Putamen (tissue), 1 donor: ENCODE results near the gene NSMCE4A.
"Not testable (repeated sequence)": the region's sequence is repeated elsewhere in the genome, so short reads cannot be mapped to it uniquely, and the experiment has no call there.

ENCODE experiments used
- DNase-seq: peaks from one replicate; pipeline ENCODE4 v3.0.0-alpha.2; 2016; ENCODE audit warnings: low spot score

The NSMCE4A gene

DNA sequence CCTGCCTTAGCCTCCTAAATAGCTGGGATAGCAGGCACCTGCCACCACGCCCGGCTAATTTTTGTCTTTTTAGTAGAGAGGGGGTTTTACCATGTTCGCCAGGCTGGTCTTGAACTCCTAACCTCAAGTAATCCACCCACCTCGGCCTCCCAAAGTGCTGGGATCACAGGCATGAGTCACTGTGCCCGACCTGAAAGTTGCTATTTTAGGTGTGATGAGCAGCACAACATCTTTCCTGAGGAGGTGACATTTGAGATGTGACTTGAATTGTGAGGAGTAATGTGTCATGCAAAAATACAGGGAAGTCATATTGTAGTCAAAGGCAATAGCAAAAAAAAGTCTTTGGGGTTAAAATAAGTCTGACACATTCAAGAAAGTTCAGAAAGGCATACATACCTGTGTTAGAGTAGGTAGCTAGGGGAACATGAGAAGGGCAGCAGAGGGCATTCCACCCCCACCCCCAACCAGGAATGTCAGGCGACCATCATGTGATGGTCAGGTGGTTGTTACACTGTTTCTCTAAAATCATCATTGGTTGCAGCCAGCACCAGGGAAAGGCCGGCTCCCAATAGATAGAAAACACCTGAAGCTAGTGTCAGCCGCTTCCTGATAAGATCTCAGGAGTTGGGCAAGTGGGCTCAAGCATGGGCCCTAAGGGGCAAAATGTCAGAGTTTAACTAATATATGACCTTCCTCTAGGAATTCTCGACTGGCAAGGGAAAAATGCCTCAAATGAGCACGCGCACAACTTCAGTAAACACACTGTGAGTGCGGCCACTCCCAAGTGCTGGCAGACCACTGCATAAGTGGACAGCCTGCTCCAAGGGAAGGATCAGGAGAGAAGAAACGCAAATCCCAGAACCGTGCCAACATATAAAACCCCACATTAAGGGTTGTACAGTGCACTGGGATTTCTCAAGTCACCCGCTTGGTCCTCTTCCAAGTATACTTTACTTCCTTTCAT lies 13.6 kb upstream of the NSMCE4A start, which contains the start of gene TACC2:
Gene TACC2, plus strand, starts transcription at position 803 of the 964 bp plus-strand sequence. CDS start 32,819 bp downstream, outside the sequence.
- DNase-seq = peak; percentile 74

DNA sequence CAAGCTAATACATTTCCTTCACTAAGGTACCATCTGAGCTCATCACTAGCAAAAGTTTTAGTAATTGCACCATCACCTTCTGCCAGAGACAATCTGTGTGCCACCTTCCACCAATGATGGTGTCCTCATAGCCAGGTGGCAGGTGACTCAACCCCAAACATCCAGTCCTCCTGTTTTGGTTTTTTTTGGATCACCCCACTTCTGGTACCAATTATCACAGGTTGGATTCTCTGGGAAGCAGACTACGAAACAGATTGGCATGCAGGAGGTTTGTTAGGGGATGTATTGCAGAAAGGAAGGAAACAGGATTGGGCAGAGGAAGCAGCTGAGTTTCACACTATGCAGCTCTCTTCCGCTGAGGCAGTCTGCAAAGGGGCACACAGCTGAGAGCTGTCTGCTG lies 9.4 kb upstream of the NSMCE4A start:
- no peak for DNase-seq

DNA sequence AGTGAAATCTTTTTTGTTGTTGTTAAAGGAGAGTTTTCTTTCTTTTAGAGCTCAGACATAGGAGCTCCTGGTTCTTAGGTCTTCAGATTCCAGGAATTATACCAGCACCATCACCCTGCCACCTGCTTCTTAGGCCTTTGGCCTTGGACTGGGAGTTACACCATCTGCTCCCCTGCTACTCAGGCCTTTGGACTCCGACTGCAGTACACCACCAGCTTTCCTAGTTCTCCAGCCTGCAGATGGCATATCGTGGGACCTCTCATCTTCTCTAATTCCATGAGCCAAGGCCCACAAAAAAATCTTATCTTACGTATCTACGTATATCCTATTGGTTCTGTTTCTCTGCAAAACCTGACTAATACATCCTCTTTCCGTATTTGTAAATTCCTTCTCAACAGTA lies 8.8 kb upstream of the NSMCE4A start:
- no peak for DNase-seq

DNA sequence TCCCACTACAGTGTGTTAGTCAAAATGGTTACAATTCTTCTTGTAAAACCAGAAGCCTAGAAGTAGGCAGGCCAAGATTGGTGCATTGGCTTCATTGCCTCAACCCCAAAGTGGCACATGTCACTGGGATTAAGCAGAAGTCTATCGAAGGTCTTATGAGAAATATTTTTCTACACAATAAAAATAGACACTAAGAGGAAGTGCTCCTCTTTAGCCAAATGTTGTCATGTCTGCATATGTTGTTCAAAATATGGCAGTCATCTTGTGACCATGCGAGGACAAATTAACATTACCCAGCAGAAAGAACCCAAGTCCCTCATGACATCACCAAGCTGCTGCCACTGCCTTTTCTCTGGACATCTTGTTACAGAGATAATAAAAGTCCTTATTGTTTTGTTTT lies 6.3 kb upstream of the NSMCE4A start:
- DNase-seq = no peak

DNA sequence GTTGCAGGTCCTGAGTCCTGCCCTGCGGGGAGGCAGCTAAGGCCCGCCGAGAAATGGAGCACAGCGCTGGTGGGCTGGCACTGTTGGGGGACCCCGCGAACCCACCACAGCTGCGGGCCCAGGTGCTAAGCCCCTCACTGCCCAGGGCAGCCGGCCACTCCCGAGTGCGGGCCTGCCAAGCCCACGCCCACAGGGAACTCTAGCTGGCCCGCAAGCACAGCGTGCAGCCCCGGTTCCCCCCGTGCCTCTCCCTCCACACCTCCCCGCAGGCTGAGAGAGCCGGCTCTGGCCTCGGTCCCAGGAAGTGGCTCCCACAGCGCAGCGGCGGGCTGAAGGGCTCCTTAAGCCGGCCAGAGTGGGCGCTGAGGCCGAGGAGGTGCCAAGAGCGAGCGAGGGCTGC lies 3.5 kb upstream of the NSMCE4A start:
- no peak for DNase-seq

DNA sequence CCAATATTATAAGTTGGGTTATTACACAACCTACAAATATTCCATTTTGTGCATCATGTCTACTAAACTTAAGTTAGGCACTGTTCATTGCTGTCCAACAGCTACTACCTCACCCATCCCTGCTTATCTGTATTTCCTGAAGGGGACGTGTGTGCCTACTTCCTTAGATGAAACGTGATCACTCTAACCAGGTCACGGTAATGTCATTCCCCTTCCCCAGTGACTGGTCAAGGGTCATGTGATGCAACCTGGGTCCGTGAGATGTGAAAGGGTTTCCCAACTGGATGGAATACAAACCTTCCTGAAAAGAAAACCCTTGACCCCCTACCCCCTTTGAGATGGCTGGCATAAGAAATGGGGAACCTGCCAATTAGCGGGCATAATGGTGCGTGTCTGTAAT lies 1.6 kb upstream of the NSMCE4A start:
- no peak for DNase-seq

DNA sequence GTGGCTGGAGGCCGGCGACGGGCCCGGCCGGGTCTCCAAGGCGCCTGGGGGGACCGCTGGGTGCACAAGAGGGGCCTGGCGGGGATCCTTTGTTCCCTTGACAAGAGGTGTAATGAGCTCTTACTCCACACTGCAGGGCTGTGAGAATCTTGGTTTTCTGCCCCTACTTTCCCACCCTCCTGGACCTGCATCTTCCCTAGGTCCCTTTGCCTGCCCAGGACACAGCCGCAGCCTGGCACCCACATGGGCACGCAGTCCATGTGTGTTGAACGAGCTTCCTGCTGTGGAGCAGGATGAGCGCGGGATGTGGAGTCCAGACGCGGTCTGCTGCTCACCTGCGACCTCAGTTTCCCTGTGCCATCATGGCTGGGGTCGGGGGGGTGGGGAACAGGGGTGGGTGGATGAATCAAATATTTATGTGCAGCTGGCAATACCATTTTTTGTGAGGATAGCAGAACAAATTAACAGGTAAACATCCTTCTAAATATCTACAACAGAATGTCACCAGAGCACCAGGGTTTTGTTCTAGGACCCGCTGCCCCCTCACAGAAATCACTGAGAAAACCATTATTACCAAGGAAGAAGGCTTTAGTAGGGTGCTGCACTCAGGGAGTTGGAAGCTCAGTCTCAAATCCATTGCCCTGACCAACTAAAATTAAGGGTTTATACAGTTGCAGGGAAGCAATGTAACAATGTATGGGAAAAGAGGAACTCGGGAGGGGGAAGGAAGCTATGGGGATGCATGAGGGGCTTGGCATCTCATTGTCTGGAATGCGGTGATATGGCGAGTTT lies 474 bp upstream of the NSMCE4A start:
- DNase-seq = no peak

DNA sequence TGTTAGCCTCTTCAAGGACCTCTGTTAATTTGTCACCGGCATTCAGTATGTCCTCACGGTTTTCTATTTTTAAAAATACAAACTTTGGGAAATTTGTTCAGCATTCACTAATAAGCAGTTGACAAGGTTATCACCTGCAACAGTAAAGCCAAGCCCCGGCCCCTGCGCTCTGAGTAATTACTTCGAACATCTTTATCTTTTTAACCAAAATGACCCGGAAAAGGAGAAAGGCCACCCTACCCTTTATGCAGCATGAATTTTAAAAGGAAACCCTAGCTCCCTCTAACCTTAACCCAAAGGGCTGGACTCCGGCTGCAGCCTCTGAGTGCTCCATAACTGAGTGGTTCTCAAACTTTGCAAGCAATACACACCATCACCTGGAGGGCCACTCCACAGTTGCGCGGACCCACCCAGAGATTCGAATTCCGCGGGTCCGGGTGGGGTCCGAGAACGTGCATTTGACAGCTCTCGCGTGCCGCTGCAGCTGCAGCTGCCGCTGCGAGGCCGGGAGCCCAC lies 940 bp downstream of the NSMCE4A start:
- no peak for DNase-seq

DNA sequence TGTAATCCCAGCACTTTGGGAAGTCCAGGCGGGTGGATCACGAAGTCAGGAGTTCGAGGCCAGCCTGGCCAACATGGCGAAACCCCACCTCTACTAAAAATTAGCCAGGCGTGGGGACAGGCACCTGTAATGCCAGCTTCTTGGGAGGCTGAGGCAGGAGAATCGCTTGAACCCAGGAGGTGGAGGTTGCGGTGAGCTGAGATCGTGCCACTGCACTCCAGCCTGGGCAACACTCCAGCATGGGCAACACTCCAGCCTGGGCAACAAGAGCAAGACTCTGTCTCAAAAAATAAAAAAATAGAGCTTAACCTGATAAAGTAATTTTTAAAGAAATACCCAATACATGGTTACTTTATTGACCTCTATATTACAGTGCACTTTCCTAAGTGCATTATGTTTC lies 5.9 kb downstream of the NSMCE4A start:
- DNase-seq = not testable (repeated sequence)

DNA sequence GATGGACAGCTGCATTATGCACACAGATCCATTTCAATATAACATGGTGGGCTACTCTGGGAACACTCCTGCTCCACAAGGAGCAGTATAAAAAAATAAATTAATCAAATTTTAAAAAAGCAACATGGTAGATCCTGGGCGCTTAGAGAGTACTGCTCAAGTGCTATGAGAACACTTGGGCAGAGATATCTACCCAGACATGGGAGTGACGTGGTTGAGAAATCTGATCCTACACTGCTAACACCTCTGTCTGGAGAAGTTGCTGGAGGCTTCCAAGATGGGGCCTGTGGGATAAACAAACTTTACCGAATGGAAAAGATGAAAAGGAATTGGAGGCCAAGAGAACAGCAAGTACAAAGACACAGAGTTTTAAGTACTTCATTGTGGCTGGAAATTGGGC lies 9.0 kb downstream of the NSMCE4A start:
- DNase-seq = no peak

DNA sequence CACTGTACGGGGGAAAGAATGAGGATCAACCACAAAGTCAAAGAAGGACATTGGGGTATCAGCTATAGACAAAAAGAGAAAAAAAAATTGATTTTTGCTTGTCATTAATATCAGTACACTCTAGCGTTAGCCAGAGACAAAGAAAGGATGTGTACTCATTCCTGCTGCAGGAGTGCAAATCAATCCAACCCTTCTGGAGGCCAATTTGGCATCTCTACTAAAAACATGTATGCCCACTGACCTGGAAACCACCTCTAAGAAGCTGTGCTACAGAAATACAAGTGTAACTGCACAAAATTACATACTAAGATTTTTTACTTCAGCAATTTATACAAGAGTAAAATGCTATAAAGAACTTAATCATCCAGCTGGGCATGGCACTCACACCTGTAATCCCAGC lies 13.6 kb downstream of the NSMCE4A start:
- no peak for DNase-seq

DNA sequence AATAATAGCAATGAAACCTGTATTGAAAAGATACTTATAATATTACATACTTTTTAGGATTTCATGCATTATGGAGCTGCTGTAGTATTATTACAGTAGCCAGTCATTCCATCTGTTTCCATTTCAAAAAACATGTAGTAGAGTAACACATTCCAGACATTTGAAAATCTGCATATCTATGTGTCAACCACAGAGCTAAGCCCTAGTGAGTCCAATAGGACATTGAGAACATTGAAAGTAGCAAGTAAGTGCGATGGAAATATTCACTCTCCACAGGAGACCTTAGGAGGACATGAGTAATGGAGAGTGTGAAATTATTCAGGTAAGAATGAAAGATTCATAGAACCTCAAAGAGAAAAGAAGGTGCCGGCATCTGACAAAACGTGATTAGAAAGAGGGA lies 15.3 kb downstream of the NSMCE4A start:
- no peak for DNase-seq

DNA sequence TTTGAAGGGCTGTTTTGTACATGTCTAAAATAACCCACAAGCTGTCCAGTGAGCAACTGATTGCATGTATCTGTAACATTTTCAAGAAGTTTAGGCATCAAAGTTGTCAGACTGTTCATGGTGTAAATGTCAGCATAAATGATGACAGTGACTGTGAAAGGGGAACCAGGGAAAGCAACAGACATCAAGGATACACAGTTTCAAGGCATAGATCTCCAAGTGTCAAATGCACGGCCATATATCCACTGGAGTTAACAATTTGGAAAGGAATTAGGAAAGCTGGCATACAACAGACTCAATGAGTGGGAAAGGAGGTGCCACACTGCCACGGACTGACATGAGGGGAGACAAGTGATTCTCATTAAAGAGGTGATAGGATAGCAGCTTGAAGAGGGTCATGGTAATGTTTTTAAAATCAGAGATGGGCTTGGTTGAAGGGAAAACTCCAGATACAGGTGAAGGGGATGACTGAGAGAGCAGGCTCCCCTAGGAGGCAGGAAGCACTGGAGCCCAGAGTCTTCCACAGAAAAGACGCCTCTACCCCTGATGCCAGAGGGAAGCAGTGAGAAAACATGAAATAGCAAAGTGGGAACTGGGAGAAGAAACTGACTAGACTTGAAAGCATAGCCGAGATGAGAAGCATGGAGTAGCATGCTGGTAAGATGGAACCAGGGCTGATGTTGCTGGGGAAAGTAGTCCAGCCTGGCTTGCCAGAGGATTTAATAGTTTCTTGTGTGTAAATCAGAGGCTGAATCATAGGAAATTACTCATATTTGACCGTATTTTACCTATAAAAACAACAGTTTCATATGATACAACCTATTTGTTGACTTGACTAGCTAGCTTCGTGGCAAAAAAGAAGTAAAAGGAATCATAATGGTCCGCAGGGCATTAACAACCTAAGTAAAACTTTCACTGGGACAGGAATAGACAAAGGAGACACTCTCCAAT lies 18.6 kb downstream of the NSMCE4A start:
- no peak for DNase-seq

DNA sequence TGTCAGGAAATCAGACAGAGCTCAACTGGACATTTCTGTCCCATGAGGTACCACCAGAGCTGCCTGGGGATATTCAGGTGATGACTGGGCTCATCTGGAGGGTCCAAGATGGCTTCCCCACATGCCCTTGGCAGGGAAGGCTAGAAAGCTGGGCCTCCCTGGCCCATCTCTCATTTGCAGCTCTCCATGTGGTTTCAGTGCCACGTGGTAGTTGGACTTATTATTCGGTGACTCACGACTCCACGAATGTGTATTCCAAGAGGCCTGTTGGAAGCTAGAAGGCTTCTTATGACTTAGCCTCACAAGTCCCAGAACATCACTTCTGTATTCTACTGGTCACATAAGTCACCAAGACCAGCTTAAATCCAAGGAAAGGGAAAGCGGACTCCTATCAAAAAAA lies 22.8 kb downstream of the NSMCE4A start:
- no peak for DNase-seq

DNA sequence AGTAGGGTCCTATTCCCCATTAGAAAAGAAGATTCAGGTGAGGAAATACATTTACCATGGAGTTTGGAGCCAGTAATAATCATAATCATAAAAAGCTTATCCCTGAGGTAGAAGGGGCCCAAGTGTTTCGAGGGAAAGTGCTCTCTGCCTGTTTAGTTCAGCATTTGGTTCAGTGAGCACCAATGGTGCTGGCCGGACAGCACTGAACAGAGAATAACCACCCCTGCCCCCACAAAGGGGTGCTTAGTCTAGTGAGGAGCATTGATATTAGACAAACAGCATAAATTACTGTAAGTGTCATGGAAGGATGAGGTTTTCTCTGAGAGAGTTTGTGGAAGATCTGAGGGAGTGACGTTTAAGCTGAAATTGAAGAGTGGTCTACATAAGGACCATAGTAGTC lies 25.6 kb downstream of the NSMCE4A start:
- no peak for DNase-seq

DNA sequence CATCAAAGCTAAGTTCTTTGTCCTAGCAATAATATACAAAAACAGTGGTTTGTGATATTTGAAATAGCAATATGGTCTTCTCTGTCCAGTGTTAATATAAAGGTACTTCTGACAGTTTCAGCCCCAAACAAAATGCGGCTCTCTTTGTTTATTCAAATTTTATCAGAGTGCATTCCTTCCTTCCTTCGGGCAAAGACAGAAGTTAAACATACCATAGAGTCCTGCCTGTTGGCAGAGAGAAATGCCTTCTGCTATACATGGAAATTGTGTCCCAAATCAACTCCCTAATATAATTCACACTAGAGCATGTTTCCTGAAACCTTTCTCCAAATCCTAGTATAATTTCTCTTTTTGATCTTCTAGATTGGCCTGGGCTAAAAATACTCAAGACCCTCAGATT lies 26.0 kb downstream of the NSMCE4A start:
- no peak for DNase-seq

DNA sequence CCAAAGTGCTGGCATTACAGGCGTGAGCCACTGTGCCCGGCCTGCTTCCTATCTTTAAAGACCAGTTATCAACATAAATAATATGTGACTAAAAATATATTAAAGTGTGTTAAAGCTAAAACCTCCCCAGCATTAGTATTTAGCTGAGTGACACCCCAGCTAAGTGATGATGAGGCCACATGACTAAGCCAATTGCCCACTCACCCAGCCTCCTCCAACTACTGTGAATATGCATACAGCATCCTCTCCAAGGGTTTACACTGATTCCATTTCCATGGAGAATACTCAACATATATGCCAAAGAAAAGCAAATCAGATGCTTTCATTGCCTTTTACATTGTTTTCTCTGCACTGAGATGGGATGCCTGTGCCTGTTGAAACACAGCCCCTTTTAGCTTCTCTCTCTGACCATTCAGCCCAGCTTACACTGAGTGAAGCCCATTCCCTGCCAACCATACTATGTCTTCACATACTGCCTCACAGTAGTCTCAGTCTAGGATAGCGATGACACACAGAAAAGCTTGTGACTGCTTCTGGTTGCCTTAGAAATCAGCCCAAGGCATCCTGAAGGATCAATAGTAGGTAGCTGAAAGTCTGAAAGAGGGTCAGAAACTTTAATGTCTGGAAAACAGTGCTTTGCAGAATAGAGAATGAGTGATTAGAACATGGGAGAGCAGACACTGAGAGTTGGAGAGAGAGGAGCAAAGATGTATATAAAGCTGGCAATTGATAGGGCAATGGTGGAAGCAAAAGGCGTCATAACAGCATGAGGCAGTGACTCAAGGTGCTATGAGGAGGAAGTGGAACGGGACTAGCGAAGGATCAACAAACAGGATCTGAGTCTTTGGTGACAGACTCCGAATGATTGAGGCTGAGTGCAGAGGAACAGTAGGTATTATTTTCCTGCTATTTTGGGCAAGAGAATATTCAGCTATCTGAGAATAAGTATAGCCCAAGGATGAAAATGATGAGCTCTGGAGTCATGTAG lies 27.4 kb downstream of the NSMCE4A start:
- peak; percentile 47 for DNase-seq

DNA sequence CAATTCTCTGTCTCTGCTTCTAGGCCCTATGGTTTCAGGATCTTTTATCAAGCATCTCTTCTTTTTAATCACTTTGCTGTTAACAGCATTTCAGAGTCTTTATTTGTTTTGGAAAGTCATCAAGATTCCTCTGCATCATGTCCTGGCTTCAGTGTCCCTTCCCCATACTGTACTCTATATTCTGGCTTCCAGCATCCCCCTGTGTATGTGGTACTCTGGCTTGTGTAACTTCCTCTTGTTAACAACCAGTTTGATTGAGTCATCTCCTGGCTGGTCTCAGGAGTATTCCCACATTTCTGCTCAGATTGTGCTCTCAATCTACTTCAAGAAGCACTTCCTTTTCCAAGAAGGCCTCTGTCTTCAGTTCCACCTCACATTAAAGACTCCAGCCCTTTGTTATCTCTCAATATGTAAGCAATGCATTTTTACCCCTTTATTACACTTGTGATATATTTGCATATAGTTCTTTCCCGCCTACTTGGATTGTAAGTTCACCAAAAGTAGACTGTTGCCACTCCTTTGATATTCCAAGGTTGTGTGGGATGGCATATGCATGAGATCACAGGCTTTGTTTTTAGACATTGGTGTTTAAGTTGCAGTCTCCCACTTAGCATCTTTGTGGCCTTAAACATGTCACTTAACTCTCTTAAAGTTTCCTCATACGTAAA lies 32.1 kb downstream of the NSMCE4A start:
- DNase-seq = peak; percentile 24

DNA sequence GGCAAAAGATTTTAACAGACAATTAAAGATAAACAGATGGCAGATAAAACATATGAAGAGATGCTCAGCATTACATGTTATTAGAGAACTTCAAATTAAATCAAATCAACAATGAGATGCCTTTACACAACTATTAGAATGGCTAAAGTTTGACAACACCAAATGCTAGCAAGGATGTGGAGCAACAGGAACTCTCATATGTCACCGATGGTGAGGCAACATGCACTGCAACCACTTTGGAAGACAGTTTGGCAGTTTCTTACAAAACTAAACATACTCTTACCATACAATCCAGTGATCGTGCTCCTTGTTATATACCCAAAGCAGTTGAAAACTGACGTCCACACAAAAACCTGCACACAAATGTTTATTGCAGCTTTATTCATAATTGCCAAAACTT lies 33.5 kb downstream of the NSMCE4A start:
- DNase-seq = no peak

DNA sequence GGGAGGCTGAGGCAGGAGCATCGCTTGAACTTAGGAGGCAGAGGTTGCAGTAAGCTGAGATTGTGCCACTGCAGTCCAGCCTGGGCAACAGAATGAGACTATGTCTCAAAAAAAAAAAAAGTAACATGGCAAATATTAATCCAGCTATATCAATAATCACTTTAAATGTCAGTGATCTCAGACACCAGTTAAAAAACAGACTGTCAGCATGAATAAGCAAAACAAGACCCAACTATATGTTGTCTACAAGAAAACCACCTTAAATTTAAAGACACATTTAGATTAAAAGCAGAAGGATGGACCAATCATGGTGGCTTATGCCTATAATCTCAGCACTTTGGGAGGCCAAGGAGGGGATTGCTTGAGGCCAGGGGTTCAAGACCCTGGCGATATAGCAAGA lies 38.7 kb downstream of the NSMCE4A start:
- no peak for DNase-seq
